IPS-18a (cell line): ENCODE results near the gene SORCS2.

ENCODE experiments used
- H3K27ac ChIP-seq: one replicate; pipeline ENCODE4 v1.5.1; 2013; ENCODE audit warnings: low read length
- H3K27me3 ChIP-seq: one replicate; pipeline ENCODE4 v1.6.1; 2013; ENCODE audit warnings: mild to moderate bottlenecking, low read length; ENCODE audit not compliant: control insufficient read depth, insufficient read depth
- H3K36me3 ChIP-seq: one replicate; pipeline ENCODE4 v1.6.1; 2013; ENCODE audit warnings: low read depth, low read length; ENCODE audit not compliant: control insufficient read depth
- H3K4me1 ChIP-seq: one replicate; pipeline ENCODE4 v1.6.1; 2013; ENCODE audit warnings: low read depth, low read length; ENCODE audit not compliant: control insufficient read depth
- H3K4me3 ChIP-seq: one replicate; pipeline ENCODE4 v1.5.1; 2013; ENCODE audit warnings: low read length
- H3K9ac ChIP-seq: one replicate; pipeline ENCODE4 v1.6.1; 2013; ENCODE audit warnings: mild to moderate bottlenecking, low read length, moderate library complexity
- H3K9me3 ChIP-seq: one replicate; pipeline ENCODE4 v1.6.1; 2013; ENCODE audit warnings: low read depth, low read length; ENCODE audit not compliant: control insufficient read depth

The SORCS2 gene

DNA sequence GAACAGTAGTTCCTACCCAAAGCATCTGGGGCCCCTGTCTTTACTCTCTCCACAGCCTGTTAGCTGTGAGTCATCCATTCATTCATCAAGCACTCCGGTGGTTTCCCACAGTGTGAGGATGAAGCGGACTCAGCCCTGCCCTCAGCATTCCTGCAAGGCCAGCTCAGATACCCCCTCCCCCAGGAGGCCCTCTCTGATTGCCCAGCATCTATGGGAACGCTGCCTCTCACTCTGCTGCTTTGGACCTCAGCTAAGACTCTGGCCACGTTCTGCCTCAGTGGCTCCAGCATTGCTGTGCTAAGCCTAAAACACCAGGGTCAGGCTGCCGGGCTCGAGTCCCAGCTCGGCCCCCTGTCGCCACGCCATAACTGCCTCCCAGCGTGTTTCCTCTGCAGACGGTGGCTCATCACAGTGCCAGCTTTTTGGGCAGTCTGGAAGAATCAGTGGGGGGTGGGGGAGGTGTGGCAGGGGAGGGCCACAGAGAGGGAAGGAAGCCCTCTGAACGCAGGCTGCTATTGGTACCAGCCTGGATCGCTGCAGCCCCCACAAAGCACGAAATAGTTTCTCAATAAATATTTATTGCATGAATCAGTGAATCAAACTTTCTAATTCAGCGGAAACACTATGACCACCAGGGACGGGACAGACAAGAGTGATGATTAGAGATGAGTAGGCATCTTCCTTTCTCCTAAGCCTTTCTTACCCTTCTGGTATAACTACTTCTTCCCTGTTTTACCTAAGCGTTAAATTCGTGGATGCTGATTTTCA lies 74.4 kb downstream of the SORCS2 start:
- no peaks in the 10 kb centered on the region for H3K36me3 ChIP-seq
- no peak overlapping the region for H3K27ac ChIP-seq
- peaks cover 11% of the 10 kb centered on the region for H3K4me1 ChIP-seq
- H3K9ac ChIP-seq, result no peak overlapping the region
- no peaks in the 10 kb centered on the region for H3K27me3 ChIP-seq
- H3K4me3 ChIP-seq, result no peak overlapping the region
- no peaks in the 10 kb centered on the region for H3K9me3 ChIP-seq

DNA sequence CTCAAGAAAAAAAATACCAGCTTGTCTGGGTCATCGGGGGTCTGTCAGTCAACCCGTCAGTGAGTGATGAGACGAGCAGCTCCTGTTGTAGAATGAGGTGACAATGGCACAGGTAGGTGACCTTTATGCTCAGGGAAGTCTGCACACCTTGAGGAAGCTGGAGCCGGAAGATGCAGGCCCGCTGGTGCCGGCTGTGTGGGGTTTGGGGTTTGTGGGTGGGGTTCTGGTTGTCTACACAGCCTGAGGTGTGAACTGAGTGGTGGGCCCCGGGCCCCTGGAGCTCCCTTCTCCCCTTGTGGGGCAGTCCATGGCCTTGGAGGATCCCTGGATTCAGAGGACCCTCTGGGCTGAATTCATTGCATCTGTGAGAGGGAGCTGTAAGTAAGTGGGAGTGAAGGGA lies 75.5 kb downstream of the SORCS2 start:
- H3K27me3 ChIP-seq, result no peaks in the 10 kb centered on the region
- H3K4me1 ChIP-seq, result peaks cover 11% of the 10 kb centered on the region

DNA sequence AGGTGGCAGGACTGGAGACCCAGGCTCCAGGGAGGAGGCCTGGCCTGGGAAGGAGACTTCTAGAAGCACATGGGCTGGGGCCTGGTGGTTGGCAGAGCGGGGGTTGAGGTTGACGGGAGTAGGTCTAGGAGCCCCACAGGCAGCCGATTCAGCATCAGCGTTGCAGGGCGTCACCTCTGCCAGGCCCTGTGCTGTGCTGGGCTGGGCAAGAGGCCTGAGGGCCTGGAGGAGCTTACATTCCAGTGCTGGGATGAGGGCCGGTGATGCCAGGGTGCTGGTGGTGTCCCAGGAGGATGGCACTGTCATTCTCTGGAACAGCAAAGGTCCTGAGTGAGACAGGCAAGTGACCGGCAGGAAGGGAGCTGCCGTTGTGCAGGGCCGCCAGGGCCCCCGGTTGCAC lies 76.6 kb downstream of the SORCS2 start:
- Histone ChIP-seq H3K9ac (no peak overlapping the region), H3K27me3 (no peaks in the 10 kb centered on the region), H3K4me3 (no peak overlapping the region), H3K27ac (no peak overlapping the region), H3K9me3 (no peaks in the 10 kb centered on the region), H3K4me1 (peaks cover 11% of the 10 kb centered on the region), H3K36me3 (no peaks in the 10 kb centered on the region)

More for the DNA sequence above, 75.5 kb downstream of the SORCS2 start:
- Histone ChIP-seq H3K4me3 (no peak overlapping the region), H3K27ac (no peak overlapping the region), H3K9me3 (no peaks in the 10 kb centered on the region), H3K9ac (no peak overlapping the region), H3K36me3 (no peaks in the 10 kb centered on the region)

- H3K36me3 ChIP-seq, result no peaks in the 10 kb centered on the region
These were observed 77.8 kb downstream of the SORCS2 start for GRCh38 chr4:7270121-7270520.

GRCh38 chr4:7272404-7272803 lies 80.1 kb downstream of the SORCS2 start:
- Histone ChIP-seq H3K27ac (no peak overlapping the region), H3K4me1 (no peaks in the 10 kb centered on the region), H3K9ac (no peak overlapping the region), H3K27me3 (no peaks in the 10 kb centered on the region), H3K4me3 (no peak overlapping the region), H3K36me3 (no peaks in the 10 kb centered on the region), H3K9me3 (no peaks in the 10 kb centered on the region)

More at GRCh38 chr4:7270121-7270520, 77.8 kb downstream of the SORCS2 start:
- H3K27me3 ChIP-seq, result no peaks in the 10 kb centered on the region
- H3K27ac ChIP-seq, result no peak overlapping the region
- H3K4me1 ChIP-seq, result peaks cover 11% of the 10 kb centered on the region
- H3K9me3 ChIP-seq, result no peaks in the 10 kb centered on the region
- no peak overlapping the region for H3K4me3 ChIP-seq
- H3K9ac ChIP-seq, result no peak overlapping the region

DNA sequence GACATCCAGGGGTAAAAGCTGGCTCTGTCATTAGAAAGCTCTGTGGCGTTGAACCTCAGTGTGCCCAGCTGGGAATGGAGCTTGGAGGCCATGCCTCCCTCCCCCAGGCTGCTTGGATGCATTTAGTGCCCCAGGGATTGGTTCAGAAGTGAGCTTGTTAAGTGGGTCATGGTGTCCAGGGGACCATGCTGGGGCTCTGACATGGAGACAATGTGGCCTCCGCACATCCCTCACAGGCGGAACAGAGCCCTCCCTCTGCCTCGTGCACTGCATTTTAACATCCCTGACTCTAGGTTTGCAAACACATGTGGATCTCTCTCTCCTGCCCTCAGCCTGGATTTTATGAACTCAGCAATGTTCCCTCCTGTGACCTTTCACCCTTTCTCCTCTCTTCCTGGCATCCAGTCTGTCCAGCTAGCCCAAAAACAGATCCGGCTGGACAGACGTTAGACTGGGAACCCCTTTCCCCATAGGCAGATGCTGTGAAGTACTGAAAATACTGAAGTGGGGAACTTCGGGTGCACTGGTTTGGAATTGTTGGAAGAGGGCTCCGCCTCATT lies 81.5 kb downstream of the SORCS2 start:
- Histone ChIP-seq H3K27me3 (no peaks in the 10 kb centered on the region), H3K9ac (no peak overlapping the region), H3K9me3 (no peaks in the 10 kb centered on the region), H3K27ac (no peak overlapping the region), H3K4me1 (no peaks in the 10 kb centered on the region), H3K36me3 (no peaks in the 10 kb centered on the region), H3K4me3 (no peak overlapping the region)

DNA sequence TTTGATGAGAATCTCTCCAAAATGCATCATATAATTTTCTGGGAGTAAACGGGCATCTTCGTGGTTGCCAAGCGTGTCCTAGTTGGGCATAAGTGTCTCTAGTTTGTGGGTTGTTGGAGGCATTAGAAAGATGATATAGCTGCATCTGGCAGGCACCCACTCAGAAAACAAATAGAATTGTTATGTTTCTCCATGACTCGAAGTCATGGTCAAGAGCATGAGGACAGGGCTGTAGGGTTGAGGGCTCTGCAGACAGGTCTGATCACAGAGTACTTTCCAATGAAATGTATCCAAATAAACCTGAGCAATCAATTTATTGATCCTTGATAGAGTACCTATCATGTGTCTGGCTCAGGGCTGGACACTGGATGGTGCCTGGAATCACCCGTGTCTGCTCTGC lies 82.7 kb downstream of the SORCS2 start:
- no peak overlapping the region for H3K27ac ChIP-seq
- no peaks in the 10 kb centered on the region for H3K9me3 ChIP-seq
- no peaks in the 10 kb centered on the region for H3K36me3 ChIP-seq
- H3K9ac ChIP-seq, result no peak overlapping the region
- H3K4me3 ChIP-seq, result no peak overlapping the region
- no peaks in the 10 kb centered on the region for H3K27me3 ChIP-seq
- H3K4me1 ChIP-seq, result no peaks in the 10 kb centered on the region

DNA sequence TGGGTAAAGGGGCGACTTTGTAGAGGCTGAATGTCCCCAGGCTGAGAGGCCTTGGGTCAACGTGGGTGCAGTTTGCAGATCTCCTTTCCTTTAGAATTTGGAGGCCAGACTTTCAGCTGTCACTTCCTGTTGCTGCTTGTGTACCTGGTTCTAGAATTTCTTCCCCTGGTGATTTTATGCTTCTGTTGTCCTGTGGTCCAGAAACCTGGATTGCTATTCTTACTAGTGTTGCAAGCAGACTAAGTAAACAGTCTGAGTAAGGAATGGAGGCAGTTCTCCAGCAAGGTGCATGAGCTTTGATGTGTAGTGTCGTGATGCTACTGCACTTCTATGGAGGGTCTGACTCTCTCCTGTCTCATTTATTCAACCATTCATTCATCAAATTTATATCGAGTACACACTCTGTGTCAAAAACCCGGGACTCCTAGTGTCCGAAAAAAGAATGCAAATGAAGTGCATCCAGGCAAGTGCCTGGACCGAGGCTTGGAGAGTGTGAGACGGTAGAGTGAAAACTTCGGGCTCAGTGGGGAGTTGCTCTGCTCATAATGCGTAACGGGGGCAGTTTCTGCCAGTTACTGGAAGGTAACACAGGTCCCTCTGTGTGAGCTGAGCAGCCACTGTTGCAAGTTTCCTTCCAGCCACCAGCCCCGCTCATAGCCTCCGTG lies 83.3 kb downstream of the SORCS2 start:
- H3K9ac ChIP-seq, result no peak overlapping the region
- H3K27me3 ChIP-seq, result no peaks in the 10 kb centered on the region
- H3K4me1 ChIP-seq, result no peaks in the 10 kb centered on the region
- H3K9me3 ChIP-seq, result no peaks in the 10 kb centered on the region
- H3K36me3 ChIP-seq, result no peaks in the 10 kb centered on the region
- no peak overlapping the region for H3K27ac ChIP-seq
- H3K4me3 ChIP-seq, result no peak overlapping the region

- H3K4me3 ChIP-seq, result no peak overlapping the region
- H3K27ac ChIP-seq, result no peak overlapping the region
- H3K4me1 ChIP-seq, result no peaks in the 10 kb centered on the region
- H3K9ac ChIP-seq, result no peak overlapping the region
- H3K9me3 ChIP-seq, result no peaks in the 10 kb centered on the region
- H3K36me3 ChIP-seq, result no peaks in the 10 kb centered on the region
- H3K27me3 ChIP-seq, result no peaks in the 10 kb centered on the region
These were observed 84.2 kb downstream of the SORCS2 start for GRCh38 chr4:7276515-7276914.

DNA sequence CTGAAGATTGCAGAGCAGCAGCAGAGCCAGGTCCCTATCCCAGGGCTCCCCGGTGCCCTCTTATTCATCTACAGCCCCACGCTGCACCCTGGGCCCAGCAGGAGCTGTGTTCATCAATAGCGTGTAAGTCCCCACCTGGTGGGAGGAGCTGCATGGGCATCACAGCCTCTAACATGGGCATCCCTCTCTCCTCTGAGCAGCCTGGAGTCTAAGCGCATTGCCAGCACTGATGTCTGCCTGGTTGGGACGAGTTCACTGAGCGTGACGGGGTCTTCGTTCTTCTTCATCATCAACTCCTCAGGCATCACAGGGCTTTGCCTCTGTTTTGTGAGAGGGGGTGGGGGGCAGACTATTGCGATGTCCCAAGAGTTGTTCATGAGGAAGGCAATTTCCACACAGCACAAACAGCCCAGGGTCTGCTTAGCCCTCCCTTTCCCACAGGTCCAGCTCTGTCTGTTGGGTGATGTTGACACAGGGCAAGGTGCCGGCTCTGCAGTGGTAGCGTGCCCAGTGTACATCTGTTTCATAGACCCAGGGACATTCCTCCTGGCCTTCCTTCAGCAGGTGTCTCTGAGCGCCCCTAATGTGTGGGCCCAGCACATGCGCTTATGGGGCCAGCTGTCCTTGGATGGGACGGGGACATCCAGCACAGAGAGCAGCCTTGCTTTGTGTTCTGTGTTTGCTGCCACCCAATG lies 85.9 kb downstream of the SORCS2 start:
- H3K36me3 ChIP-seq, result no peaks in the 10 kb centered on the region
- no peak overlapping the region for H3K27ac ChIP-seq
- no peaks in the 10 kb centered on the region for H3K27me3 ChIP-seq
- no peak overlapping the region for H3K4me3 ChIP-seq
- H3K9me3 ChIP-seq, result no peaks in the 10 kb centered on the region
- no peaks in the 10 kb centered on the region for H3K4me1 ChIP-seq
- H3K9ac ChIP-seq, result no peak overlapping the region

GRCh38 chr4:7278981-7279380 lies 86.6 kb downstream of the SORCS2 start:
- no peaks in the 10 kb centered on the region for H3K27me3 ChIP-seq

More at GRCh38 chr4:7278981-7279380, 86.6 kb downstream of the SORCS2 start:
- no peaks in the 10 kb centered on the region for H3K9me3 ChIP-seq
- no peaks in the 10 kb centered on the region for H3K4me1 ChIP-seq
- no peak overlapping the region for H3K4me3 ChIP-seq
- no peak overlapping the region for H3K27ac ChIP-seq
- H3K36me3 ChIP-seq, result no peaks in the 10 kb centered on the region
- no peak overlapping the region for H3K9ac ChIP-seq
